SIG-M5 (cell line): Measurements from ENCODE around the gene PTPN20.
"Not testable (repeated sequence)": the region's sequence is repeated elsewhere in the genome, so short reads cannot be mapped to it uniquely, and the experiment has no call there.

ENCODE experiments used
- DNase-seq: peaks from one replicate; lab custom pipeline; 2025; lab: John Stamatoyannopoulos, UW

The PTPN20 gene

GRCh38 chr10:46960742-46961141 lies 49.5 kb downstream of the PTPN20 start:
- DNase-seq, result not testable (repeated sequence)

- DNase-seq, result not testable (repeated sequence)
Observed at GRCh38 chr10:46963356-46963755, 52.1 kb downstream of the PTPN20 start.

- not testable (repeated sequence) for DNase-seq
Observed at GRCh38 chr10:46967013-46967412, 55.8 kb downstream of the PTPN20 start.

GRCh38 chr10:46980223-46980622 lies 69.0 kb downstream of the PTPN20 start:
- DNase-seq, result not testable (repeated sequence)

GRCh38 chr10:46987233-46987924 lies 76.2 kb downstream of the PTPN20 start:
- DNase-seq, result not testable (repeated sequence)

- DNase-seq, result no peak
Observed at GRCh38 chr10:46992803-46993561, 81.8 kb downstream of the PTPN20 start.

GRCh38 chr10:46995234-46995633 lies 84.0 kb downstream of the PTPN20 start:
- no peak for DNase-seq

- no peak for DNase-seq
Observed at GRCh38 chr10:46998192-46998591, 87.0 kb downstream of the PTPN20 start.

- DNase-seq, result no peak
Observed at GRCh38 chr10:46998595-46998994, 87.4 kb downstream of the PTPN20 start.

GRCh38 chr10:46999217-46999616 lies 88.0 kb downstream of the PTPN20 start:
- DNase-seq, result no peak

- DNase-seq, result no peak
Observed at GRCh38 chr10:47008769-47009168, 97.5 kb downstream of the PTPN20 start.

- no peak for DNase-seq
Observed at GRCh38 chr10:47009215-47009838, 98.1 kb downstream of the PTPN20 start.

GRCh38 chr10:47010036-47010435 lies 98.8 kb downstream of the PTPN20 start:
- no peak for DNase-seq

GRCh38 chr10:47012214-47012613 lies 101.0 kb downstream of the PTPN20 start:
- no peak for DNase-seq

GRCh38 chr10:47013507-47014154 lies 102.4 kb downstream of the PTPN20 start:
- DNase-seq, result no peak

- DNase-seq, result no peak
Observed at GRCh38 chr10:47015404-47015803, 104.2 kb downstream of the PTPN20 start.

GRCh38 chr10:47016564-47016963 lies 105.3 kb downstream of the PTPN20 start:
- DNase-seq, result no peak

GRCh38 chr10:47018026-47018735 lies 107.0 kb downstream of the PTPN20 start:
- no peak for DNase-seq

GRCh38 chr10:47019155-47020145 lies 108.2 kb downstream of the PTPN20 start:
- no peak for DNase-seq

- DNase-seq, result no peak
Observed at GRCh38 chr10:47020471-47020870, 109.2 kb downstream of the PTPN20 start.

- no peak for DNase-seq
Observed at GRCh38 chr10:47021850-47022249, 110.6 kb downstream of the PTPN20 start.
